Osteoblast (primary cell): Measurements from ENCODE around the gene SLC49A3. TPM values are rescaled to one million over a fixed set of nuclear protein-coding genes. Genes with fewer than 3 reads are reported as not detected.

Source experiments
- DNase-seq: peaks from one replicate; pipeline ENCODE4 v3.0.0; 2011; ENCODE audit warnings: low spot score, mixed read lengths; ENCODE audit not compliant: insufficient read length; ENCODE audit errors: missing footprints
- H2AFZ ChIP-seq: 2 replicates; pipeline ENCODE4 v1.6.0; 2011; ENCODE audit warnings: mild to moderate bottlenecking, low read length
- H3K27ac ChIP-seq: 2 replicates; pipeline ENCODE4 v1.5.1; 2011; ENCODE audit warnings: mild to moderate bottlenecking, low read depth, low read length, moderate library complexity
- H3K27me3 ChIP-seq: 2 replicates; pipeline ENCODE4 v1.6.0; 2012; ENCODE audit warnings: mild to moderate bottlenecking, control low read depth, inconsistent platforms, low read length, moderate library complexity; ENCODE audit not compliant: insufficient read depth
- H3K36me3 ChIP-seq: 2 replicates; pipeline ENCODE4 v1.5.1; 2011; ENCODE audit warnings: mild to moderate bottlenecking, low read length, control low read depth, moderate library complexity; ENCODE audit not compliant: insufficient read depth
- H3K4me1 ChIP-seq: 2 replicates; pipeline ENCODE4 v1.5.1; 2011; ENCODE audit warnings: mild to moderate bottlenecking, low read length, control low read depth, moderate library complexity; ENCODE audit not compliant: insufficient read depth
- H3K4me2 ChIP-seq: 2 replicates; pipeline ENCODE4 v1.6.0; 2011; ENCODE audit warnings: mild to moderate bottlenecking, low read length; ENCODE audit not compliant: insufficient read depth
- H3K4me3 ChIP-seq: fragments of 200-600 bp; sonication (generic); 3 replicates; pipeline ENCODE4 v1.5.1; 2012; ENCODE audit warnings: mild to moderate bottlenecking, low read length, inconsistent platforms; ENCODE audit not compliant: insufficient read depth
- H3K79me2 ChIP-seq: 2 replicates; pipeline ENCODE4 v1.6.0; 2012; ENCODE audit warnings: mild to moderate bottlenecking, low read length, control low read depth, inconsistent platforms; ENCODE audit not compliant: insufficient read depth
- H3K9me3 ChIP-seq: 2 replicates; pipeline ENCODE4 v1.5.1; 2011; ENCODE audit warnings: low read depth, low read length, control low read depth
- H4K20me1 ChIP-seq: 2 replicates; pipeline ENCODE4 v1.6.0; 2012; ENCODE audit warnings: mild to moderate bottlenecking, low read length, control low read depth; ENCODE audit not compliant: insufficient read depth
- CTCF ChIP-seq: IDR thresholded peaks from 2 replicates; pipeline ENCODE4 v1.5.1; 2011; ENCODE audit warnings: mild to moderate bottlenecking, low read depth, low read length, moderate library complexity; ENCODE audit errors: extremely low read depth
- total RNA-seq: library from RNA; depleted of rRNA; stranded (reverse); fragments of >200 nt; gene quantifications from 2 replicates; pipeline ENCODE4 v1.2.3, GENCODE V29; 2012

The SLC49A3 gene
- total RNA-seq, 1 donor = 11.6 TPM

GRCh38 chr4:679629-680028, 9.3 kb downstream of the SLC49A3 start:
- peaks cover 19% of the 10 kb centered on the region for H3K4me1 ChIP-seq
- DNase-seq = no peak
- no peaks in the 10 kb centered on the region for H3K9me3 ChIP-seq
- no peak overlapping the region for H3K27ac ChIP-seq
- no peak for TF ChIP-seq CTCF
- no peak overlapping the region for H2AFZ ChIP-seq
- H3K4me2 ChIP-seq = no peak overlapping the region
- no peaks in the 10 kb centered on the region for H3K36me3 ChIP-seq
- no peaks in the 10 kb centered on the region for H3K27me3 ChIP-seq
- H3K79me2 ChIP-seq = peaks cover 14% of the 10 kb centered on the region
- peaks cover 11% of the 10 kb centered on the region for H4K20me1 ChIP-seq
- H3K4me3 ChIP-seq = no peak overlapping the region

GRCh38 chr4:679104-679481, 9.9 kb downstream of the SLC49A3 start:
- Histone ChIP-seq H2AFZ (no peak overlapping the region), H3K36me3 (no peaks in the 10 kb centered on the region), H3K9me3 (no peaks in the 10 kb centered on the region), H3K79me2 (peaks cover 17% of the 10 kb centered on the region), H3K4me2 (no peak overlapping the region), H3K4me1 (peaks cover 19% of the 10 kb centered on the region), H3K4me3 (no peak overlapping the region), H3K27ac (no peak overlapping the region), H4K20me1 (peaks cover 11% of the 10 kb centered on the region), H3K27me3 (no peaks in the 10 kb centered on the region)
- no peak for TF ChIP-seq CTCF
- no peak for DNase-seq

DNA sequence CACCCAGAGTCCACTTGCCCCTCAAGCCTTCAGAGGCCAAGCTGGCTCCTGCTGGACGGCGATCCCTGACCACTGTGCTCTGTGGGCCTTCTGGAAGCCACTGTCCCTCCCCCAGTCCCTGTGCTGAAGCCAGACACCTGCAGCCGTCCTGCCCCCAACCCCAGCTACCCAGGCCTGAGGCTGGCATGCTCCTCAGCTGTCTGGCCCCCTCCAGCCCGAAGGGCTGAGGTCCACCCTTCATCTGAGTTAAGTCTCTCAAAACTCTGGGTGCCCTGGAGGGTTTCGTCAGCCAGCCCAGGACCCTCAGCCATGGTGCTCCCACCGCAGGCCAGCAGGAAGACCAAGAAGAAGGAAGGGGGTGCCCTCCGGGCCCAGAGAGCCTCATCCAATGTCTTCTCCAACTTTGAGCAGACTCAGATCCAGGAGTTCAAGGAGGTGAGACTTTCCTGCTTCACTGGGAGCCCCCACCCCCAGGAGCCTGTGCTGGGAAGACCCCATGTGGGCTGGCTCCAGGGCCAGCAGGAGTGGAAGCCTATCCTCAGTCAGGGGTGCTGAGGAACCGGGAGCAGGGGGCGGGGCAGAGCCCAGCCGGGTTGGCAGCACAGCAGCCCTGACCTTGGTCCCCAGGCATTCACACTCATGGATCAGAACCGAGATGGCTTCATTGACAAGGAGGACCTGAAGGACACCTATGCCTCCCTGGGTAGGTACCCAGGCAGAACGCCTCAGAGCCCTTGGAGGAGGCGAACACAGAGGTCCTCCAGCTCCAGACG, 10.4 kb downstream of the SLC49A3 start:
- no peak overlapping the region for H3K27ac ChIP-seq
- no peak overlapping the region for H3K4me2 ChIP-seq
- no peaks in the 10 kb centered on the region for H3K36me3 ChIP-seq
- no peaks in the 10 kb centered on the region for H3K27me3 ChIP-seq
- H4K20me1 ChIP-seq = peaks cover 11% of the 10 kb centered on the region
- no peak overlapping the region for H3K4me3 ChIP-seq
- H2AFZ ChIP-seq = no peak overlapping the region
- no peaks in the 10 kb centered on the region for H3K9me3 ChIP-seq
- H3K4me1 ChIP-seq = peaks cover 19% of the 10 kb centered on the region
- DNase-seq = no peak
- H3K79me2 ChIP-seq = peaks cover 19% of the 10 kb centered on the region
- TF ChIP-seq CTCF = no peak

DNA sequence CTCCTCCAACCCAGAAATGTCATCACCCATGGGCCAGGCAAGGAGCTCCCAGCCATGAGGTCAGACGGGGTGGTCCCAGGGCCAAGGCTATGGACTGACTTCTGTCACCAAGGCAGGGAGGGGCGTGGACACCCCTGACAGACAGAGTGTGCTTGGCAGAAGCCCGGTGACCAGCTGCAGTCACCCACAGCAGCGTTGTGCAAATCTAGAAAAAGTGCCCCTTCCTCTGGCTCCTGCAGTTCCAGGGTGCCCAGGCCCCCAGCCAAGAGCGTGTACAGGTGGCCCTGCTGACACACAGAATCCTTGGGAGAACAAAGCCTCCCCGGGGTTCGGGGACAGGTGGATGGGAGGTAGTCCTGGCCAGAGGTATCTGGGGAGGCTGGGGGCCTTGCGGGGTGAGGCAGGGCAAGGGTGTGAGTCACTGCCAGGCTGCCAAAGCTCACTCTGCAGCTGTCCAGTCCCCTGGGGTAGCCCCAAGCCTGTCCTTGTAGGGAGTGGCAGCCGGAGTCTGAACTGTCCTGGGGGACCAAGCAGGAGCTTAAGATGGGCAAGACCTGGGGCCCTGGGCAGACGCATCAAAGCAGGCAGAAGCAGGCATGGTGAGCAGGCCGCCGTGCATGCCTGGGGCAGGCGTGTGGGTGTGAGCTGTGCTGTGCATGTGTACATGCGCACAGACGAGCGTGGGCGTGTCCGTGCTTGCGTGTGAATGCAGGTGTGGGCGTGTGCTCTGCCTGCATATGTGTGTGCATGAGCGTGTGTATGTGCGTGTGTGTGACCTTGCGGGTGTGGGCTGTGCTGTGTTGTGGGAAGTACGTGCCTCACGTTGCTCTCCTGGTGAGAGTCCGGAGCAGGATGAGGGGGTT, 11.3 kb downstream of the SLC49A3 start:
- H4K20me1 ChIP-seq = peaks cover 10% of the 10 kb centered on the region
- H3K4me2 ChIP-seq = no peak overlapping the region
- H3K27me3 ChIP-seq = no peaks in the 10 kb centered on the region
- H3K4me3 ChIP-seq = no peak overlapping the region
- H3K27ac ChIP-seq = no peak overlapping the region
- H2AFZ ChIP-seq = no peak overlapping the region
- DNase-seq = no peak
- TF ChIP-seq CTCF = no peak
- H3K9me3 ChIP-seq = no peaks in the 10 kb centered on the region
- H3K79me2 ChIP-seq = peaks cover 24% of the 10 kb centered on the region
- H3K4me1 ChIP-seq = peaks cover 25% of the 10 kb centered on the region
- peaks cover under 1% of the 10 kb centered on the region for H3K36me3 ChIP-seq
